ENCODE results near the gene FOXA3. TPM values are rescaled to one million over a fixed set of nuclear protein-coding genes. Genes with fewer than 3 reads are reported as not detected.

Gene FOXA3
- total RNA-seq, 1 experiment from 2014 or later: 5.8 TPM

GRCh38 chr19:45820413-45821102, 43.6 kb upstream of the FOXA3 start:
- ATAC-seq: no peak
- Histone ChIP-seq H3K27me3 (ENCODE audit: insufficient read depth, low read length) (no peaks in the 10 kb centered on the region), H3K27ac (ENCODE audit: low read depth, low read length) (no peak overlapping the region), H3K79me2 (ENCODE audit: insufficient read depth, low read length) (no peaks in the 10 kb centered on the region), H2AFZ (ENCODE audit: low read depth, low read length, poor library complexity, severe bottlenecking) (no peak overlapping the region), H3K36me3 (ENCODE audit: control insufficient read depth in 1 of 2, insufficient read depth in 2 of 2, low read length in 2 of 2) (peaks cover 16 to 29% of the 10 kb centered on the region in 2 experiments; a peak in 3 of 4 replicates), H3K4me3 (replicated peaks in 1 of 2; ENCODE audit: low read depth in 1 of 2, low read length in 2 of 2) (no peak overlapping the region), H4K20me1 (ENCODE audit: insufficient read depth) (no peaks in the 10 kb centered on the region), H3K9ac (ENCODE audit: low read length) (no peak overlapping the region), H3K9me2 (ENCODE audit: insufficient read depth) (no peaks in the 10 kb centered on the region), H3K4me1 (ENCODE audit: control insufficient read depth in 1 of 2, insufficient read depth in 2 of 2, low read length in 2 of 2) (peaks cover 3 to 11% of the 10 kb centered on the region in 2 experiments; a peak in 3 of 4 replicates), H3K9me3 (ENCODE audit: control insufficient read depth in 1 of 2, insufficient read depth in 1 of 2, low read depth in 1 of 2, low read length in 2 of 2) (no peaks in the 10 kb centered on the region), H3K4me2 (ENCODE audit: low read length) (no peak overlapping the region)
- BruUV-seq (replicated peaks): no TSS peak
- DNase-seq (ENCODE audit: low read depth, low spot score): no peak
- TF ChIP-seq MAX (IDR thresholded peaks at IDR 0.05): no peak
- TF ChIP-seq EZH2 (IDR thresholded peaks at IDR 0.05): no peak
- TF ChIP-seq TCF7L2 (IDR thresholded peaks at IDR 0.05; ENCODE audit: borderline replicate concordance, extremely low read depth, insufficient read depth, insufficient read length): no peak
- TF ChIP-seq ZNF274 (IDR thresholded peaks at IDR 0.05; ENCODE audit: low read depth, low read length): no peak
- no peak for TF ChIP-seq SP1 (IDR thresholded peaks at IDR 0.05; ENCODE audit: low read depth)
- no peak for TF ChIP-seq ZFX (IDR thresholded peaks at IDR 0.05)
- no peak for TF ChIP-seq YY1 (IDR thresholded peaks at IDR 0.05; ENCODE audit: extremely low read depth, insufficient replicate concordance, low read depth, low read length)
- no peak for TF ChIP-seq REST (IDR thresholded peaks at IDR 0.05; ENCODE audit: low read depth)
- no peak for TF ChIP-seq CTCF (IDR thresholded peaks at IDR 0.05 in 2 of 3, conservative IDR thresholded peaks at IDR 0.05 in 1 of 3; ENCODE audit: borderline replicate concordance in 1 of 3, insufficient read depth in 1 of 3, low read depth in 2 of 3, low read length in 2 of 3)
- no peak for TF ChIP-seq POLR2A (IDR thresholded peaks at IDR 0.05; ENCODE audit: borderline replicate concordance, extremely low read depth, insufficient read depth, insufficient read length)
- TF ChIP-seq FOSL1 (IDR thresholded peaks at IDR 0.05; ENCODE audit: low read depth): no peak
- TF ChIP-seq SRF (IDR thresholded peaks at IDR 0.05; ENCODE audit: low read depth): no peak
- no peak for TF ChIP-seq ATF3 (IDR thresholded peaks at IDR 0.05)
- TF ChIP-seq EZH2phosphoT487 (IDR thresholded peaks at IDR 0.05; ENCODE audit: borderline replicate concordance): no peak
- TF ChIP-seq CBX3 (IDR thresholded peaks at IDR 0.05; ENCODE audit: low read depth): no peak
- no peak for TF ChIP-seq SIN3A (IDR thresholded peaks at IDR 0.05; ENCODE audit: low read depth)
- TF ChIP-seq POLR2AphosphoS5 (IDR thresholded peaks at IDR 0.05; ENCODE audit: low read depth, low read length): no peak
- TF ChIP-seq ZBTB33 (IDR thresholded peaks at IDR 0.05; ENCODE audit: extremely low read depth, insufficient replicate concordance, low read length): no peak
- intact Hi-C loops (cut with micrococcal nuclease): no loop called here
- POLR2A ChIA-PET: no interaction called here
- RAD21 ChIA-PET (ENCODE audit: low non-redundant PET in 1 of 2, low total read pairs in 2 of 2, uncharacterized antibody in 2 of 2, unreplicated experiment in 2 of 2): no interaction called here
- CTCF ChIA-PET: no interaction called here
